HepG2 (cell line): ENCODE measurements around the gene PTX4. TPM values are rescaled to one million over a fixed set of nuclear protein-coding genes. Genes with fewer than 3 reads are reported as not detected.

Experiments
- ARNT ChIP-seq: fragments of 450-650 bp; IDR thresholded peaks from 2 replicates; pipeline ENCODE4 v1.6.1; 2017
- BRF2 ChIP-seq: sonication (generic); formaldehyde crosslinking; IDR thresholded peaks from 2 replicates; pipeline ENCODE4 v1.8.1; 2022; ENCODE audit warnings: mild to moderate bottlenecking, missing genetic modification reagents
- DNMT3B ChIP-seq: conservative IDR thresholded peaks from 2 replicates; pipeline ENCODE4 v1.6.1; 2016; ENCODE audit warnings: missing biosample characterization, control low read depth
- NFYC ChIP-seq: IDR thresholded peaks from 2 replicates; pipeline ENCODE4 v1.6.1; 2016; ENCODE audit warnings: missing genetic modification reagents, missing compliant biosample characterization
- PHF21A ChIP-seq: sonication (generic); formaldehyde crosslinking; IDR thresholded peaks from 2 replicates; pipeline ENCODE4 v1.5.0; 2020; ENCODE audit warnings: mild to moderate bottlenecking, missing genetic modification reagents
- SMARCC2 ChIP-seq: fragments of 450-650 bp; IDR thresholded peaks from 2 replicates; pipeline ENCODE4 v1.6.1; 2017; ENCODE audit warnings: antibody characterized with exemption, mild to moderate bottlenecking
- SNAI1 ChIP-seq: sonication (generic); formaldehyde crosslinking; IDR thresholded peaks from 2 replicates; pipeline ENCODE4 v1.5.0; 2020; ENCODE audit warnings: mild to moderate bottlenecking, missing genetic modification reagents, borderline replicate concordance
- ZBTB34 ChIP-seq: sonication (generic); formaldehyde crosslinking; IDR thresholded peaks from 2 replicates; pipeline ENCODE4 v1.8.0; 2022; ENCODE audit warnings: mild to moderate bottlenecking, missing genetic modification reagents
- ZFP1 ChIP-seq: IDR thresholded peaks from 2 replicates; pipeline ENCODE4 v1.6.1; 2016
- ZNF205 ChIP-seq: IDR thresholded peaks from 2 replicates; pipeline ENCODE4 v1.6.1; 2018; ENCODE audit warnings: missing biosample characterization, missing genetic modification reagents
- ZNF318 ChIP-seq: sonication (generic); formaldehyde crosslinking; IDR thresholded peaks from 2 replicates; pipeline ENCODE4 v1.4.0; 2020; ENCODE audit warnings: mild to moderate bottlenecking, missing genetic modification reagents
- ZNF329 ChIP-seq: sonication (generic); formaldehyde crosslinking; IDR thresholded peaks from 2 replicates; pipeline ENCODE4 v1.9.0; 2021; ENCODE audit warnings: low read depth, mild to moderate bottlenecking, missing genetic modification reagents
- ZNF776 ChIP-seq: sonication (generic); formaldehyde crosslinking; IDR thresholded peaks from 2 replicates; pipeline ENCODE4 v1.4.0; 2020; ENCODE audit warnings: mild to moderate bottlenecking, missing genetic modification reagents
- ZNF790 ChIP-seq: sonication (generic); formaldehyde crosslinking; IDR thresholded peaks from 2 replicates; pipeline ENCODE4 v1.8.0; 2022; ENCODE audit warnings: missing genetic modification reagents, mild to moderate bottlenecking, borderline replicate concordance
- polyA plus RNA-seq, 8 experiments: library from polyadenylated mRNA; depleted of rRNA in 3 of 8; stranded (reverse) in 7 of 8; unstranded in 1 of 8; fragments of >200 nt; fragmentation: Illumina TruSeq in 4 of 8; extraction: Trizol in 4 of 8; gene quantifications; 2 replicates each; pipeline versions ENCODE4 v1.2.1 to v1.2.3, GENCODE V29; 2011 to 2016; ENCODE audit warnings: low read depth in 4 of 8, missing spikeins in 1 of 8, mixed read lengths in 1 of 8; ENCODE audit not compliant: insufficient read depth in 1 of 8
- total RNA-seq, 5 experiments: library from RNA; depleted of rRNA; stranded (reverse); fragments of >200 nt; fragmentation: Illumina TruSeq; extraction: Trizol; gene quantifications; 2 replicates each; pipeline ENCODE4 v1.2.3, GENCODE V29; 2016; ENCODE audit warnings: low read depth in 1 of 5
- TF ChIP-seq, protein P1 (sequence below): sonication (generic); formaldehyde crosslinking; IDR thresholded peaks from 2 replicates; pipeline ENCODE4 v1.4.0; 2020; ENCODE audit warnings: missing genetic modification reagents, mild to moderate bottlenecking, borderline replicate concordance
- TF ChIP-seq, protein P2 (sequence below): sonication (generic); formaldehyde crosslinking; IDR thresholded peaks from 2 replicates; pipeline ENCODE4 v1.5.1; 2020; ENCODE audit warnings: mild to moderate bottlenecking, missing genetic modification reagents, borderline replicate concordance

Gene PTX4
- total and polyA plus RNA-seq, 2 of the 13 experiments (the other 11 are each of a cell fraction or from before 2014, with no cell fraction given): 0.04 TPM; not detected in 1

DNA sequence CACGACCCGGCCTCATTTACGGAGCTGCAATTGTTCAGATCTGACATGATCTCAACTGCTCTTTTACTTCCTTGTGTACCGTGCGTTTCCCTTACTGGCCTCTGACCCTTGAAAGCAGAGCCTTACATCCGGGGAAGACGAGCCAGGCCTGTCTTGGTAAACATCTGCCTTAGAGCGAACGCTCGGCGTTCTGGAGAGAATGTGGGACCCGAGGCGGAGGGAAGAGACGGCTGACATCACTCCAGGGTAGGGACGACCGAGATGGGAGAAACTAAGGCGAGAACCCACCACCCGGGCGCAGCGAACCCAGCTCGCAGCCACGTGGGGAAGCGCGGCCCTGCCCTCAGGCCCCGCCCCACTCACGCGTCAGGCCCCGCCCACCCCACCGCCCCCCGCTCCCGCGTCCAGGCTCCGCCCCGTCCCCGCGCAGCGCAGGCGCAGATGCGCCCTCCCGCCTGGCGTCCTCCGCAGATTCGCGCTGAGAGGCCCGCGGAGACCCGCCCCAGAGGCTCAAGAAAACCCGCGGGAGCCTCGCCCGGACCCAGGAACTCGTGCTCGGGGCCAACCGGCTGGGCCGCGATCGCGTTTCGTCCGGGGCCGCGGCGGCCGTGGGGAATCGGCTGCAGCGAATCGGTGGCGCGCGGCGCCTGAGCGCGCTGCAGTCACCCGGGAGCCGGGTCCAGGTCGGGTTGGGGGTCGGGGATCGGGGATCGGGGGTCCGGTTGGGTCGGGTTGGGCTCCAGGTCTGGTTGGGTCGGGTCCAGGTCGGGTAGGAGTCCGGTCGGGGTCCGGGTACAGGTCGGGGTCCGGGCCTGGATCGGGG, 4.4 kb upstream of the PTX4 start, which contains the start of gene TELO2 (continued):
- TF ChIP-seq ZNF318 (CRISPR knock-in tag): no peak
- no peak for TF ChIP-seq ZFP1
- TF ChIP-seq BRF2 (CRISPR knock-in tag): no peak
- no peak for TF ChIP-seq PHF21A
- TF ChIP-seq, protein P1, sequence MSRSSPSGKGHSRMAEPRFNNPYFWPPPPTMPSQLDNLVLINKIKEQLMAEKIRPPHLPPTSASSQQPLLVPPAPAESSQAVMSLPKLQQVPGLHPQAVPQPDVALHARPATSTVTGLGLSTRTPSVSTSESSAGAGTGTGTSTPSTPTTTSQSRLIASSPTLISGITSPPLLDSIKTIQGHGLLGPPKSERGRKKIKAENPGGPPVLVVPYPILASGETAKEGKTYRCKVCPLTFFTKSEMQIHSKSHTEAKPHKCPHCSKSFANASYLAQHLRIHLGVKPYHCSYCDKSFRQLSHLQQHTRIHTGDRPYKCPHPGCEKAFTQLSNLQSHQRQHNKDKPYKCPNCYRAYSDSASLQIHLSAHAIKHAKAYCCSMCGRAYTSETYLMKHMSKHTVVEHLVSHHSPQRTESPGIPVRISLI (CRISPR knock-in tag): no peak
- TF ChIP-seq ZNF329 (CRISPR knock-in tag): no peak
- no peak for TF ChIP-seq SNAI1 (CRISPR knock-in tag)
- TF ChIP-seq ARNT: no peak
- no peak; the same call in 1 of the 2 replicates for TF ChIP-seq ZNF776 (CRISPR knock-in tag)
- no peak for TF ChIP-seq SMARCC2
- no peak for TF ChIP-seq DNMT3B (CRISPR knock-in tag)
- TF ChIP-seq ZNF205 (CRISPR knock-in tag): no peak
- peak; percentile 26; the same call in 1 of the 2 replicates for TF ChIP-seq NFYC (CRISPR knock-in tag)
- TF ChIP-seq ZBTB34 (CRISPR knock-in tag): no peak
- TF ChIP-seq ZNF790: peak; percentile 69; the same call in 1 of the 2 replicates
- TF ChIP-seq, protein P2, sequence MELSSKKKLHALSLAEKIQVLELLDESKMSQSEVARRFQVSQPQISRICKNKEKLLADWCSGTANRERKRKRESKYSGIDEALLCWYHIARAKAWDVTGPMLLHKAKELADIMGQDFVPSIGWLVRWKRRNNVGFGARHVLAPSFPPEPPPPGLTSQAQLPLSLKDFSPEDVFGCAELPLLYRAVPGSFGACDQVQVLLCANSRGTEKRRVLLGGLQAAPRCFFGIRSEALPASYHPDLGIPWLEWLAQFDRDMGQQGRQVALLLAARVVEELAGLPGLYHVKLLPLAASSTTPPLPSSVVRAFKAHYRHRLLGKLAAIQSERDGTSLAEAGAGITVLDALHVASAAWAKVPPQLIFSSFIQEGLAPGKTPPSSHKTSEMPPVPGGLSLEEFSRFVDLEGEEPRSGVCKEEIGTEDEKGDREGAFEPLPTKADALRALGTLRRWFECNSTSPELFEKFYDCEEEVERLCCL: no peak; the same call in 1 of the 2 replicates
